NCI-H187 (cell line): ENCODE results near the gene LBR.

ENCODE experiments used
- DNase-seq, 2 experiments: peaks; one replicate each; lab custom pipeline; 2025; lab: John Stamatoyannopoulos, UW

The LBR gene

DNA sequence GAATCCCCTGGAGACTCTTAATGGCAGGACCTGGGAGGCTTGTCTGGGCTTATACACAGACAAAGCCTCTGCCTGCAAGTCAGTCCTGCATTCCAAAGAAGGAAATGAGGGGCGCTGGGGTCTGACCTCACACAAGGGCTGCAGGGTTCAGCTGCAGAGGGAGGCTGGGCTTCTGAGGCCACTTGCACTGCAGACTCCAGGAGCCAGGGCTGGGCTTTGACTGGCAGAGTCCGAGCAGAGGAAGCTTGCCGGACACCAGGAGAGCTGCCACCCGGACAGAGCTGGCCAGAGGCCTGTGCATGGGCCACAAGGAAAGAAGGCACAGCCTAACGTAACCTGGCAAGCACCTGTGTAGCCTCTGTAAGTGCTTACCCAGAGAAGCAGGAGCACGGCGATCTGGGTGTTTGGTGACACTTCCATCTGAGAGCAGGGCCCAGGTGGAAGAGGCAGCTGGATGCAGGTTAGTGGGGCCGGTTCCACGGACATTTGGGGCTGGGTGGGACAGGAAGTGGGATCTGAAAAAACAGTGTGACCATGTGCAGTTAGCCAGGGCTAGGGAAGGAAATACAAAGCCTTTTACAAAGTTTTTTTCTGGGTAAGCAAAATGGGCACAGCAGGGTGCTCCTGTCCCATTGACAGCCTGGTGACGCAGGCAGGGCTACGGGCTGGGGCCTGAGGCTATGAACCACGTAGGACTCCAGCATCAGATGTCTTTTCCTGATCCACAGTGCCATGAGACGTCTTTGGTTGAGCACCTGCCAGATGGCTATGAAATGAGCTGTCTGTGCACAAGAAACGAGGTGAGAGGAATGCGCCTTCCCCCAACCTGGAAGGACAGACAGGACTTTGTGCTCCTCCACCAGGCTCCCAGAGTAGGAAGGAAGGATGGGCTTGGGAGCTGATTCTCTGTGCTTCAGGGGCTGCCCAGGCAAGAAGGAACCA, 37.3 kb upstream of the LBR start:
- no peak for DNase-seq

DNA sequence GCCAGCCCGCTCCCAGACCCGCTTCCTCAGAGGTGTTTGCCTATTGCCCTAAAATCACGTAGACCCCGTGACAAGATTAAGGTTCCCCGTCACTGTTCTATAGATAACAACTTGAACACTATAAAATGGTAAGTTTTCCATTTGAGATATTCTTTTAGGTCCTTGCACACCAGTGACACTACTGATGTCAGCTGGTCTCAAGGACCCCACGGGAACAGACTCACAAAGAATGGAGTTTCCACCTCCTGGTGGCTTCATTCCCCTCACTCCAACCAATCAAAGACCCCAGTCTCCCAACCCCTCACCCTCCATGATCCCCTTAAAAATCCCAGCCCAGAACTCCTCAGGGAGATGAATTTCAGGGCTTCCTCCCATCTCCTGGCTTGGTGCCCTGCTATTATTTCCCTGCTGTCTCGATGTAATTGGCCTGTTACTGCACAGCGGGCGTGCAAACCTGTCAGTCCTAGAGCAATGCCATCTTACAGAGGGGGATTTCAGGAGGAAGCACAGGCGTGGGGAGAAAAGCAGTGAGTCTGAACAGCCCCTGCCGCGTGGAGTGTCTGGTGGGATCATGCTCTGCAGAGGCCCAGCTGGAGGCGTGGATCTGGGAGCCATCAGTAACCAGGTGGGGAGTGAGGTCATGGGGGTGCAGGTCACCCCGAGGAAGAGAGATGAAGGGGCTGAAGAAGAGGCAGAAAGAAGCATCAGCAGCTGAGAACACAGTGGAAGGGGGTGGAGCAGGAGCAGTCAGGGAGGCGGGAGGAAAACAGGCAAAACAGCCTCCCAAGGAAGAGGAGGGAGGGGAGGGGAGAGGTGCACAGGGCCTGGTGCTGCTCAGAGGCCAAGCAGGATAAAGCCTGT, 35.1 kb upstream of the LBR start:
- DNase-seq, result no peak

DNA sequence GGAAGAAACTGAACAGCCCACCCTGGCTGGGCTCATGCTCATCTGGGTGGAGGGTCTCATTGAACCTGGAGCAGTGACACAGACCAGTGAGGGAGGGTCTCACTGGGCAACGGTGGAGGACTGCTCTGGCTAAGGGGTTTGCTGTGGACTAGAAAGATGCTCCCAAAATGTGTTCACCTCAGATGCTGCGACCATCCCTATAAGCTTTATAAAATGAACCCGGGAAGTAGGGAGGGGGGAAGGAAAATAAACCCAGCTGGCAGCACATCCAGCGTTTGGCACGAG, 34.5 kb upstream of the LBR start:
- no peak for DNase-seq

DNA sequence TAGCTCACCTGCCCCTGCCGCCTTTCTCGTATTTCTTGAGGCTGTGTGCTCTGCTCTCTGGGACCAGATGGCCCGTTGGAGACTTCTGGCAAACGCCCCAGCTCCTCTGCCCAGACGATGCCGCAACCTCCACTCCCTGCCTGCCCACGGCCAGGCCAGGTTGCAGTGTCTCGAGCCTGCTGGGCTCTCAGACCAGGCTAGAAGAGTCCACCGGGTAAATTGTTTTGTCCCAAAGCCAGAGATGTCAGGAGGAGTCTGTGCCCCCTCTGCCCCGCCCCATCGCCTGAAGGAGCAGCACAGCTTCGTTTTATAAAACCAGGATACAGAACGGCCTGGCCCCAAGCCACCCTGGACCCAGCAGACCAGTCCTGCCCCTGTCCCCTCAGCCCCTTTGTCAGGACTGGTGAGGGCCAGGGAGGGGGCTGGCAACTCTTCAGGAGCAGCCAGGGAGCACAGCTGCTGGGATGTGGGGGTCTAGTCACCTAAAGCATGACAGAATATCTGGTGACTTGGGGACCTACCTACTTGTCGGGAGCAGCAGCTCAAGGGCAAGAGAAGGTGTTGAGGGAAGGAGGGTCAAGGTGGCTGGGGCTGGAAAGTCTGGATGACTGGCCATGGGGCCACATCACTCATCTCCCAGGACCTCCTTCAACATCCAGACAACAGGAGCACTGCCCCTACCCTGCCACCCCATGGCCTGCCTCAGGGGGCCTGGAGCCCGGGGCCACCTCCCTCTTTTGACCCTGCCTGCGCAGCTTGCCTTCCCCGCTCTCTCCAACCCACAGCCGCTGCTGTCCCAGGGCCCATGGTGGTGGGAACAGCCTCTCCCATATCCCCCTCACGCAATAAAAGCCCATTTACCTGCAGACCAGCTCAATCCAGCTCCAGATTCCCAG, 33.9 kb upstream of the LBR start:
- no peak for DNase-seq

DNA sequence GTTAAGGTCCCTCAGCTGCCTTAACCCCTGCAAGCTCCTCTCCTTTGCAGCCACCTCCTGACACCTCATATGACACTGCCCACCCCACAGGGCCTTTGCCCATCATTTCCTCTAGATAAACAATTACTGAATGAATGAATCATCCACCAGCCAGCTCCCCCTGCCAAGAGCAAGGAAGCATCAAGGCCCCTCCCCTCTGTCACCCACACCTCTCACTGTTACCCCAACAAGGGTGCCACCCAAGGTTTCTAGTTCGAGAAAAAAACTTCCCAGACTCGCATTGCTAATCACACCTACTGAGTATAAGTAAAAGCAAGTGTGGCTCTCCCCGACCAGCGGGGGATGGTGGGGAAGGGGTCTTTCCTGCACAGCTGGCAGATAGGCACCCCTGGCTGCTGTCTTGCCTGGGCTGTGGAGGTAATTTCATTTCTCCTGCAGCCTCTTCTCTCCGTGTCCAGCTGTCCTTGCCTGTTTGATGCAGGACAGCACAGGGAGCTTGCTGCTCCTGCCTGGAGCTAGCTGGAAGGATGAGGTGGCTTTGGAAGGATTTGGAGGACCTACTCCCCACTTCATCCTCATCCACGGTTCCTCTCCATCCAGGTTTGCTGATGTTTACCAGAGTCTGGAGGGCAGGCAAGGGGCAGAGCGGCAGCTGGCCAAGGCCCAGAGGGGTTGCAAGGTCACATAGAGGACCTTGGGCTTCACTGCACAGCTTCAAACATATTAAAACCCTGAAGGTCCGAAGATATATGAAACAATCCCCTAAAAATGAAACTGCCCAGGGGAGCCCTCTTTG, 33.1 kb upstream of the LBR start:
- DNase-seq, result no peak

DNA sequence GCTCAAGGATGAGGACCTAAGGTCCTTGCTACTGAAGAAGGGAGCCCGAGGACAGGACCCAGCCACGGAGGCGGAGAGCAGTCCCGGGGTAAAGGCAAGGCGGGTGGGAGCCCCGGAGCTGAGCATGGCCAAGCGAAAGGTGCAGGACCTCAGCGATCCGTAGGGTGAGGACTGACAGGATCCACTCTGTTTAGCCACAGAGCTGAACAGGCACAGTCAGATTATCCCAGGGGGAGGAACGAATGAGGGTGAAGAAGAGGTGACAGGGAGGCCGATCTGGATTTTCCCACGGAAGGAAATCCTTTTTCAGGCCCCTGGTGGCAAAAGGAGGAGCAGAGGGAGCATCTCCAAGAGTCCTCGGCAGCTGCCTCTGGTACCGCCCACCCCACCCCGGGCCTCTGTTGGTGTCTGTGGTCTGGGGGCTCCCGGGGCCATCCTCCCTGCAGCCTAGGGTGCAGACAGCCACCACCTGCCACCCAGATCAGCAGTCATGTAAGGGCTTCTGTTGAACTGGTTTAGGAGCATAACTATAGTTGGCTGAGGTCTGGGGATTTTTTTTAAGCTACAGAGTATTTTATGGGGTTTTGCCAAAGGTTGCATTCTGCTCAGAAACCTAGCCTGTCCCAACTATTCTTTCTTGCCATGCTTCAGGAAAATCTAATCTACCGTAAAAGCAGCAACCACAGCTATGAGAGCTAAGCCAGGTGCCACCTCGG, 32.3 kb upstream of the LBR start:
- no peak for DNase-seq

DNA sequence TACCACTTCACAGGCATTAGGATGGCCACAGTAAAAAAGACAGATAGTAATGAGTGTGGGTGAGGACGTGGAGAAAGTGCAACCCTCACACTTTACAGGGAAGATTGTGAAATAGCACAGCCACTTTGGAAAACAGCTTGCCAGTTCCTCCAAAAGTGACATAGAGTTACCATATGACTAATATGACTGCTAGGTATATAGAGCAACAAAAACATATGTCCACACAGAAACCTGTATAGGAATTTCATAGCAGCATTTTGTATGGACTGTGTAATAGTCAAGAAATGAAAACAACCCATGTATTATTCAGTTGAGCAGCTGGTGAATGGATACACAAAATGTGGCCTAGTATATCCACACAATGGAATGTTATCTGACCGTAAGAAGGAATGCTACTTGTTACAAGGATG, 30.4 kb upstream of the LBR start:
- DNase-seq, result no peak

DNA sequence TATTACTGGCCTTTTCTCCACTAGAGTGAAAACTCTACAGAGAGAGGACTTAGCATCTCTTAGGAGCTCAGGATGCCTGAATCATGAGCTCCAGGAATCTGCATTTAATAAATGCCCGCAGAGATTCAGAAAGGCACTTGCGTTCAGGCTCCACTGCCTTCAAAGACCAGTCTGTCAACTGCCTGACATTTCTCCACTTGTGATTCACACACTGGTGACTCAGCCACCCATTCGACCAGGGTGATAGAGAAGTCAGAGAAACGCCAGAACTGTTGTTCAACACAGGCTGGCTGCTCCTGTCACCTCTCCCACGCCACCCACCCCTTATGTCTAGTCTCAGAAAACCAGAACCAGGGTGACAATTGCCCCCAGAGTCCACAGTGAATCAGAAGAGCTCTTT, 26.9 kb upstream of the LBR start:
- no peak for DNase-seq

DNA sequence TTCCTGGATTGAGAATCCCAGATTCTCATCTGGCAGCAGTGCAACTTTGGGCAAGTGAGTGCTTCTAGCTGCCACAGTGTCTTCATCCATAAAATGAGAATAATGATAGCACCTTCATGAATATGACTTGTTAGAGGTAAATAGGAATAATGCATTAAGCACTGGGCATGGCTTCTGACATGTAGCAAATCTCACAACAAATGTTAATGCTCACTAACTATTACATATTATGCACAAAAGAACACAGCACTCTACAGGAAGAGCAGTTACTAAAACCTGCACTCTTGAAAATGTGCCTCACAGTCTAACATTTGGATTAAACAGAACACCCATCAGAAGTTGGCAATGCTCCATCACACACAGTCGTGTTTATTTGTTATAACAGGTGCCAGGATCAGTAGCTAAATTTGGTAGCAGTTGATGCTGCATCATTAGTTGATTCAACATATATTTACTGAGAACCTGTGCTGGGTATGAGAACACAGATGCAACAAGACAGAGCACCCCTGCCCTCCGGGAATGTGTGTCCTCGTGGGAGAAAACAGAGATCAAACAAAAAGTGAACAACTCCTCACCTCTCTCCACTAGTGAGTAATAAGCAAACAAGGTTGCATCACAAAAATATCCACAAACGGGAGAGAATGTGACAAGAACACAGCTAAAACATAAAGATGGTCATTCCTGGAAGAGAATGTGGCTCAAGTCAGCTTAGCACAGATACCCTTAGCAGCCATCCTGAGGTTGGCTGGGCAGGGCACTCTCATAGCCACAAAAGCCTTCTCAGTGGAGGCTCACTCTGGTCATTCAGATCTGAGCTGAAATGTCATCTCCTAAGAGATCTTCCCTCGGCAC, 26.2 kb upstream of the LBR start:
- DNase-seq, result no peak

DNA sequence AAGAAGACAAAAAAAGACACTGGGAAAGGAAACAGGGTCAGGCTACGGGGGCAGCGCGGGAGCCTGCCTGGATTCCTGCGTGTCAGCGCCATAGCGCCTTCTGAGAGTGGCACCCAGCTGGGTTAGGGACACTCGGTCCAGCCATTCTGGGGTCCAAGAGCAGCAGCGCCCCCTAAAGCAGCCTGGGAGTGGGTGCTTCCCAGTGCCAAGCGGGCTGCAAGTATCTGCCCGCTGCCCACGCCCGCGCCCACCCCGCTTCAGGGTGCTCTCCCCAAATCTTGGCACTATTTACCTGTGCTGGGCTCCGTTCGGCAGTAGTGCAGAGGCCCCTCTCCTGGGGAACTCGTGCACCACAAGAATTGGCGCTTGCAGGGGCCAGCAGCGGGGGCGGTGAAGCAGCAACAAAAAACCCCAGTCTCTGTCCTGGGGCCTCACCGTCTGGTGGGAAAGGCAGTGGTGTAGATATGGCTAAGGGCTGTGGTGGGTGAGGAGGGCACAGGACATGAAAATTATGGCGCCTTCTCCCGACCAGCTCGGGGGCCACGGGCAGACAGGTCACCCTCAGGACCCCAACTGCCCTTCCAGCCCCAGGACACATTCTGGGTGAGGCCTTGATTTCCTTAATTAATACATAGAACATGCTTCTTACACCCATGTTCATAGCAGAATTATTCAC, 24.1 kb upstream of the LBR start:
- DNase-seq, result no peak

DNA sequence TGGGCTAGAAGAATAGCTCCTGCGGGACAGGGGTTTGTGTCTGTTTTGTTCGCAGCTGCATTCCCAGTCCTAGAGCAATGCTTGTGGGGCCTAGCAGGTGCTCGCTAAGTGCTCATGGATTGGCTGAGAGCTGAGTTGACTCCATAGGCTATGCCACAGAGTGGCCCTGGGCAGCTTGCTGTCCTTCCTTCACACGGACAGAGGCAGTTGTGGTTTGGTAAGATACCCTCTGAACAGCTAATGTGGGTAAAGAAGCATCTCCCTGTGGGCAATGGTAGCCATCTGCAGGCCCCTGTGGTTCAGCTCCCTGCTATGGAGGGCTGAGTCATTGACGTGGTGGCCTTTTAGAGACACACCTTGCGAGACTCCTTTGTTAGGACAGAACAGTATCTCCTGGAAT, 23.5 kb upstream of the LBR start:
- no peak for DNase-seq

DNA sequence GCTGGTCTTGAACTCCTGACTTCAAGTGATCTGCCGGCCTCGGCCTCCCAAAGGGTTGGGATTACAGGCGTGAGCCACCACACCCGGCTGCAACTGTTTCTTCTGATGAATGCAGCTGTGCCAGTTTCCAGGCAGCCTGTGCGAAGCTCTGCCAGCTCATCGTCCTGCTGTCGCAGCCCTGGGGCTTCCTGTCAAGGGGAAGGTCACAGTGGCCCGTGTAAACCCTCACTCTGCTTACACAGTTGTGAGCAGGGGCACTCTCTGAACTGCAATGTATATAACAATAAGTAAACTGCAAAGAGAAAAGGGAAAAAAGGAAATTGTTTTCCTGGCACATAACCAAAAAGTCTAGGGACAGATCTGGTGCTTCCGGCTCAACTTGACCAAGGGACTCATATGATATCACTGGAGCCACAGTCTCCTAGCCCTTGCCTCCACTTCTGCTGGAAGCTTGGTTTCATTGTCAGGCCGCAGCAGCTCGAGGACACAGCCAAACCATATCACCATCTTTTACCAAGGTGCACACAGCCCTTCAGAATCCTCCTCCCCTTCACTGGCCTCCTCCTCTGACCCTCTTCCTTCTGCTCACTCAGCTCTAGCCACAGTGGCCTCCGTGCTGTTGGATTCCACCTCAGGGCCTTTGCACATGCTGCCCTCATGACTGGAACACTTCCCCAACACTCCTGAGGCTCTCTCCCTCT, 22.8 kb upstream of the LBR start:
- no peak for DNase-seq

DNA sequence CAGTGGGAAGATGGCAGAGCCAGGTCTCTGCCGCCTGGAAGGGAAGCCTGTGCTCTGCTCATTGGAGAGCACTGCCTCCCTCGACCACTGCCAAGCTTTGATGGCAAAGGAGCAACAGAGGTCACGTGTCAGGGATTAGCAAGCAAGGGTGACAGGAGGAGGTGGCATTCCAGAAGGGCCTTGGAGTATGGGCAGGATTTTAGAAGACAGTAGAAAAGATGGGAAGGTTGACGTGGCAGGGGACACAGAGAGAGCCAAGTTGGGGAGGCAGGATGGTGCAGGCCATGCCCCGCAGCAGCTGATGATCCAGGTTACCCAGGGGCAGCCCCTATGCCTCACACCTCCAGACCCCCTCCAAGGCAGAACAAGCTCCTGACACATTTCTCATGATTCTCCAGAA, 21.9 kb upstream of the LBR start:
- DNase-seq, result no peak

DNA sequence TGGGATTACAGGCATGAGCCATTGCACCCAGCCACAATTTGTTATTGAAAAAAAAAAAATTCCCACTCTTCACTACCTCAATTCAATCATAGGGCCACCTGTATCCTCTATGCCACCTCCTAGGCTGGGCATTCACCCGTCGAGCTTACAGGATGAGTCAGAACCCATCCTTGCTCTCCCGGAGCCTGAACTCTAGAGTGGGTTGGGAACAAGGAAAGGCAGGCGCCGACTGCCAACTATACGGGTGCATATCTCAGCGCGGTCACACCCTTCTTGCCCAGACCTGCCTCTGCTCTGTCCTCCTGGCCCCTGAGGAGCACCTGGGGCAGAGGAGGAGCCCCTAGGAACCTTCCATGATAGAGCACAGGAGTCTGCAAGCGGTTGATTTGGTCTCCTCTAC, 21.4 kb upstream of the LBR start:
- DNase-seq, result no peak

DNA sequence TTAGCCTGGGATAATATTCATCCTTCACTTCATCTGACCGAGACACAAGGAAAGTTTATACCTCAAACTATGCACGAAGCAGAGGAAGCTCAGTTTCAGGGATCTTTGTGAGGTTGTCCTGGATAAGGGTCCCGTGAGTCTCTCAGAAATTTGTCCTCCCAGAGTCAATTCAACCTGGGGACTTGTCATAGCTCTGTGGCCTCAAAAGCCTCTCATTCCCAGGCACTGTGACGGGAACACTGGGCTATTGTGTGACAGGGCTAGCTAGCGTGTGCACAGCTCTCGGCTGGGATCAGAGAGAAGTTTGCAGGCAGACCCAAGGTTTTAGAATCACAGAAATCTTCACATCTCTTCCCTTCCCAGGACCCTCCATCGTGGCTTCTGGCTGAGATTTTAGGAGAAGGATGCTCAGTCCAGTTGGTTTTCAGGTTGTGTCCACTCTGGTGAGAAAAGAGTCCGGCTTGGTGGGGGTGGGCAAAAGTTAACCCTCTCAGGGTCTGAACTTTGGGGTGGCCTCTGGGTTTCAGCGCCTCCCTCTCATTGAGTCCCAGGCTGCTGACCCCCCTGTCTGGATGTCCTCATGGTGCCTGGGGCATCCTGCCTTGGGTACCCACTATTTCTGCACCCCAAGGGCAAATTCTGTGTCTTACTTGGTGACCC, 20.4 kb upstream of the LBR start:
- no peak for DNase-seq

DNA sequence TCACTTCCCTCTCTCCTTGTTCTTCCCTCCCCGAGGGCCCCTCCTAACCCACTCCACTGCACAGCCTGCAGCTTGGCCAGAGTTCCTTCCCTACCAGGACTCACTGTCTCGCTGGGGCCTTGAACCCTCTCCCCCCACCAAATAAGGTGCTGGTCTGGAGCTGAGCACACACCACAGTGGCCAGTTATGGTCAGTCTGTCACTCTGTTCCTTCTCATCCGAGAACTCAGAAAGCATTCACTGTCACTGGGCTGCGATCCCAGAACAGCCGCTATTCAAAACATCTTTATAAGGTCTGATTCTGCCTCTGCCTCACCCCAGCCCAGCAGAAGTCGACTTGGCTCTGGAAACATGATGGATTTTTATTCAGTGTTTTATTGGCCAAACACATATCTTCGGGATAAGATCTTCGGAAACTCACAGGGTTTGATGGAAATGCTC, 19.8 kb upstream of the LBR start:
- DNase-seq, result no peak

DNA sequence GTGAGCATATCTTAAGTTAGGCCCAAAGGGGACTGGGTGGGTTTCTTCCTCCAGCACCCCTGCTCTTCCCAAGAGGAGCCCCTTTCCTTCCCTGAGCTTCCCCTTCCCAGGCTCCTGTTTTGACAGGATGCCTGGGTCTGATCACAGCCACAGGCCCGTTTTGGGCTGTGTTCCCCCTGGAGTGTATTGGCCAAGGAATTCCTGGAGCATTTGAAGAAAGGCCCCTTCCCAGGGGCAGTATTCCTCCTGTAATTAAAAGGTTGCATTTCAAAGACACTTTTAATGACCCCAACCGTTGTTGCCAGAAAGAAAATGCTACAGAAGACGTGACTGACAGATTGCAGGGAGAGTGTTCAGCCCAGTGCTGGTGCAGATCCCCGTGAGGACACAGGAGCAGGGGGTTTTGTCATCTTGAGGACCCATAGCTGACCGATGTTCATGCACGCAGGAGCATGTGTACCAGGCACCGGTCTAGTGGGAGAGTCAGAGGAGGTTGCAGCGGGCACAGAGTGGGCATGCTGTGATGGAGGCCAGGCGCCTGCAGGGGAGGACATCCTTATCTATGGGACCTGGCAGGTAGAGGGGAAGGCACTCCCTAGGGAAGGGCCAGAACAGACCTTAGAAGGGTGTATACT, 19.3 kb upstream of the LBR start:
- DNase-seq, result no peak

DNA sequence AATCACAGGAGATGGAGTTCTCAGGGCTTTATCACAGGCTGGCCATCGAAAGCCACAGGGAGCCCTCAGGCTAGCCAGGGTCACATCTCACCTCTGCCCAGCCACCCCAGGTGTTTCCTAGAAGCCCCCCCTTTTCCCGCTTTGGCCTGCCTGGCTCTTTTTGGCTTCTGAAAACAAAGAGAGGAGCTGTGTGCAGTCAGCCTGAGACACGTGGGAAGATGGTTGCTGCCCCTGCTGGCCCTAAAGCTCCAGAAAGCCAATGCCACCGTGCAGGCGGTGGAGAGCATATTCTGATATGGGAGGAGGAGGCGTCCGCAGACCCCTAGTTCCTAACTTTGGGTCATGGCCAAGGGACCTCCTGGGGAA, 18.7 kb upstream of the LBR start:
- no peak for DNase-seq
